ENCODE results near the gene KDM1A. TPM values are rescaled to one million over a fixed set of nuclear protein-coding genes. Genes with fewer than 3 reads are reported as not detected.

The KDM1A gene
- total RNA-seq, 1 experiment from 2014 or later: 204 TPM

GRCh38 chr1:23044035-23044434 is 24.8 kb downstream of the KDM1A start:
- H3K27ac ChIP-seq (ENCODE audit: insufficient read length, low read depth, low read length): no peak overlapping the region

More at GRCh38 chr1:23044035-23044434, 24.8 kb downstream of the KDM1A start:
- Histone ChIP-seq H3K23ac (ENCODE audit: insufficient read length, low read depth, low read length) (no peak overlapping the region), H3K4me2 (ENCODE audit: insufficient read depth, insufficient read length, low read length) (no peak overlapping the region), H3K23me2 (ENCODE audit: insufficient read length, low read depth, low read length, poor library complexity, severe bottlenecking) (no peaks in the 10 kb centered on the region), H4K91ac (ENCODE audit: insufficient read length, low read depth, low read length) (no peak overlapping the region), H3K9ac (ENCODE audit: extremely low read depth, insufficient read length, low read length) (no peak overlapping the region), H2BK120ac (ENCODE audit: low read depth, low read length, poor library complexity, severe bottlenecking) (no peak overlapping the region), H2AK5ac (ENCODE audit: insufficient read length, low read length) (no peak overlapping the region), H3K4me1 (ENCODE audit: insufficient read depth, low read length) (peaks cover 3% of the 10 kb centered on the region; the same call in 1 of the 2 replicates), H3T11ph (ENCODE audit: low read length) (no peak overlapping the region), H3K4ac (ENCODE audit: low read depth, low read length) (no peak overlapping the region), H2BK5ac (ENCODE audit: insufficient read length, low read length) (no peak overlapping the region), H3K27me3 (ENCODE audit: insufficient read depth, low read length) (no peaks in the 10 kb centered on the region), H4K5ac (ENCODE audit: insufficient read length, low read depth, low read length) (no peak overlapping the region), H4K20me1 (ENCODE audit: control insufficient read depth, insufficient read depth, insufficient read length) (no peaks in the 10 kb centered on the region), H3K56ac (ENCODE audit: insufficient read length, low read depth, low read length) (no peak overlapping the region), H3K9me3 (ENCODE audit: control insufficient read depth, low read depth, low read length) (no peaks in the 10 kb centered on the region), H3K79me2 (ENCODE audit: insufficient read depth, low read length) (peaks cover 20% of the 10 kb centered on the region; the same call in 1 of the 2 replicates), H3K18ac (ENCODE audit: insufficient read length, low read depth, low read length) (no peak overlapping the region), H2BK12ac (ENCODE audit: insufficient read length, low read depth, low read length) (no peak overlapping the region), H3K79me1 (ENCODE audit: insufficient read depth, low read depth, low read length, poor library complexity, severe bottlenecking) (peaks cover 7% of the 10 kb centered on the region), H2AFZ (ENCODE audit: low read length) (no peak overlapping the region), H4K8ac (replicated peaks; ENCODE audit: insufficient read length, low read depth, low read length) (no peak overlapping the region), H3K14ac (ENCODE audit: insufficient read depth, low read length) (no peak overlapping the region), H2BK20ac (ENCODE audit: low read depth, low read length, poor library complexity, severe bottlenecking) (no peak overlapping the region), H2BK15ac (ENCODE audit: low read depth, low read length) (no peak overlapping the region)
- Mint-ChIP-seq H3K9me3 (no peaks in the 10 kb centered on the region), H3K27ac (no peak overlapping the region; a peak in 2 of 7 replicates), H3K4me1 (peaks cover 7 to 11% of the 10 kb centered on the region in 2 experiments), H3K4me3 (no peak overlapping the region), H3K27me3 (ENCODE audit: low read depth) (no peaks in the 10 kb centered on the region), H3K36me3 (ENCODE audit: insufficient read depth in 1 of 3, low read depth in 3 of 3) (peaks cover 0 to 22% (median 3%) of the 10 kb centered on the region in 3 experiments; a peak in 4 of 7 replicates)
- no peak for TF ChIP-seq CTCF (conservative IDR thresholded peaks at IDR 0.05)
- no peak for DNase-seq
- no CpG with 5 or more reads among the region's 3 CpGs for WGBS (ENCODE audit: extremely low coverage, insufficient read length, low lambda C conversion rate)

Data from H9 (cell line).